ENCODE measurements around the gene TMPRSS5.

TMPRSS5 gene

GRCh38 chr11:113667801-113668200 is 38.3 kb downstream of the TMPRSS5 start:
- no peak for DNase-seq (ENCODE audit: low spot score)

- DNase-seq (ENCODE audit: low spot score), result no peak
These were observed 39.5 kb downstream of the TMPRSS5 start for GRCh38 chr11:113666584-113666983.

- DNase-seq (ENCODE audit: low spot score), result no peak
These were observed 41.0 kb downstream of the TMPRSS5 start for GRCh38 chr11:113664981-113665710.

DNA sequence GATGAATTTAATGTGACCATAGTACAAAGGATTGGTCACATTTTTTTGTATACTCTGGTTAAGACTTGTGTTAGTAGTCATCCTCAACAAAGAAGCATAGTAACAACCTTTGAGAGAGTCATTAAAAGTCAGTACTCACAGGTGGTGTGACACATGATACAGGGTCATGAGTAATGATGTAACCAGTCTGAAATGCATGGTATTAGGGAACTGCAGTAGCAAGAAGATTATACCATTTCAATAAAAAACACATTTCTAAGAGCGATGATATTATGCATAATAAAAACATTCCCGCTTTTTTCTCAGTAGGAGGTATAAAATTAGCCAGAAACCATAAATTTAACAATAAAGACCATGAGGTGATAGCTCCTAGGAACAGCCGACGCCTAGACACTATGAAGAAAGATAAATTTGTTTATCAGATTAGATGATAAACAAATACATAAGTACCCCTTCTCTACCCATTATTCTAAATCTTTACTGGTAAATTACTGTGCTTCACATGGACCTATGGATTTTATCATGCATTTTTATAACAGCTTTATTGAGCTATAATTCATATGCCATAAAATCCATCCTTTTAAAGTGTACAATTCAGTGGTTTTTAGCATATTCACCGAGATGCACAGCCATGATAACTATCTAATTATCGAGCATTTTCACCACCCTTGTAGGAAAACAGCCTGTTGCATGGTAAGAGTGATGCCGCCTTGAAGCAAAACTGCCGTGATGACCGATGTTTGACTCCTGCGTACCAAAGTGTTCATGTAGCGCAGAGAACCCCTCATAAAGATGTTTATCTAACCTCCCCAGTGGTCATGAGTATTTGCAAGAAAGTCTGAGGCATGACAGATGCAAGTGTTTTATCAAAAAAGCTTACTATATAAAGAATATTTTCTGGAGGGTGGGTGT is 41.8 kb downstream of the TMPRSS5 start:
- no peak for DNase-seq (ENCODE audit: low spot score)

- no peak for DNase-seq (ENCODE audit: low spot score)
These were observed 42.5 kb downstream of the TMPRSS5 start for GRCh38 chr11:113663567-113663966.

DNA sequence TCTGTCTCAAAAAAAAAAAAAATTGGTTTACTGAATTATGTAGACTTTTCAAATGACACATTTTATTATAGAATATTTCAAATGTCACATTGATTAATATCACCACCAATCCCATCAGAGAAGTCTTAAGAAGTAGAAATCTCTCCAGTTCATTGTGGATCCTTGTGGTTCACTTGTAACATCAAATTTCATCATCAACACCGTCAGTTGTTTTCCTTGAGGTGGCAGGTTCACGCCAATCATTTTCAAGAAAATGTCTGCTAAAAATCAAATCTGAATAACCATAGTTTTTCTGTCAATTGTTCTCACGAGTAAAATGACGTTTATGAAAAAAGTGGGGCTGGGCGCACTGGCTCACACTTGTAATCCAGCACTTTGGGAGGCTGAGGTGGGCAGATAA is 50.3 kb downstream of the TMPRSS5 start:
- DNase-seq (ENCODE audit: low spot score), result no peak

DNA sequence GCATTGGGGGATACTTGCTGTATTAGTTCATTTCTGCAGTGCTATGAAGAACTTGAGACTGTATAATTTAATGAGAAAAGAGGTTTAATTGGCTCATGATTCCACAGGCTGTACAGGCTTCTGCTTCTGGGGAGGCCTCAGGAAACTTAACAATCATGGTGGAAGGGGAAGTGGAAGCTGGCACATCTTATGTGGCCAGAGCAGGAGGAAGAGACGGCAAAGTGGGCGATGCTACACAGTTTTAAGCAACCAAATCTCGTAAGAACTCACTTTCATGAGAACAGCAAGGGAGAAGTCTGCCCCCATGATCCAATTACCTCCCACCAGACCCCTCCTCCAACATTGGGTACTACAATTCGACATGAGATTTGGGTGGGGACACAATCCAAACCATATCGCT is 55.1 kb downstream of the TMPRSS5 start:
- no peak for DNase-seq (ENCODE audit: low spot score)

DNA sequence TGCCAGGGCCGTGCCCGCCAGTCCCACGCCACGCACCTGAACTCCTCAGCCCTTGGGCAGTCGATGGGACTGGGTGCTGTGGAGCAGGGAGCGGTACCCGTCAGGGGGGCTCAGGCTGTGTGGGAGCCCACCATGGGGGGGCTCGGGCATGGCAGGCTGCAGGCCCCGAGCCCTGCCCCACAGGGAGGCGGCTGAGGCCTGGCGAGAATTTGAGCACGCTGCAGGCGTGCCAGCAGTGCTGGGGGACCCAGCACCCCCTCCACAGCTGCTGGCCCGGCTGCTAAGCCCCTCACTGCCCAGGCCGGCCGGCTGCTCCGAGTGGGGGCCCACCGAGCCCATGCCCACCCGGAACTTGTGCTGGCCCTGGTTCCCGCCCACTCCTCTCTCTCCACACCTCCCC is 56.8 kb downstream of the TMPRSS5 start:
- no peak for DNase-seq (ENCODE audit: low spot score)

DNA sequence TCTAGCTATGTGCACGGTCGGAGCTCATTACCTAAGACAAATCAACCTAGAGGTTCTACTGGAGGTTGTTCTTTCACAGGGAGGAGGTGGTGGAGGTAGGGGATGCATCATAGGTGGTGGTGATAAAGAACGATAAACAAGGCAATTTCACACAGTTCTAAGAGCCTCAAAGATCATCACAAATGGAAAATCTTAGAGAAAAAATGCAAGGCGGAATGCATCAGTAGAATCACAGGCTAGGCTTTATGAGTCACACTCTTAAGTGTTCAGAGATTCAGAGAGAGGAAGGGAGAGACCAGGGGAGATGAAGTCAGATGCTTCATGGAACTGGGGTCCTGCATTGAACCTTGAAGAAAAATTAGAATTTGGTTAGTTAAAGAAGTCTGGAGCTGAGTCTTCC is 58.3 kb downstream of the TMPRSS5 start:
- DNase-seq (ENCODE audit: low spot score), result no peak

GRCh38 chr11:113647108-113647507 is 59.0 kb downstream of the TMPRSS5 start:
- DNase-seq (ENCODE audit: low spot score), result no peak

DNA sequence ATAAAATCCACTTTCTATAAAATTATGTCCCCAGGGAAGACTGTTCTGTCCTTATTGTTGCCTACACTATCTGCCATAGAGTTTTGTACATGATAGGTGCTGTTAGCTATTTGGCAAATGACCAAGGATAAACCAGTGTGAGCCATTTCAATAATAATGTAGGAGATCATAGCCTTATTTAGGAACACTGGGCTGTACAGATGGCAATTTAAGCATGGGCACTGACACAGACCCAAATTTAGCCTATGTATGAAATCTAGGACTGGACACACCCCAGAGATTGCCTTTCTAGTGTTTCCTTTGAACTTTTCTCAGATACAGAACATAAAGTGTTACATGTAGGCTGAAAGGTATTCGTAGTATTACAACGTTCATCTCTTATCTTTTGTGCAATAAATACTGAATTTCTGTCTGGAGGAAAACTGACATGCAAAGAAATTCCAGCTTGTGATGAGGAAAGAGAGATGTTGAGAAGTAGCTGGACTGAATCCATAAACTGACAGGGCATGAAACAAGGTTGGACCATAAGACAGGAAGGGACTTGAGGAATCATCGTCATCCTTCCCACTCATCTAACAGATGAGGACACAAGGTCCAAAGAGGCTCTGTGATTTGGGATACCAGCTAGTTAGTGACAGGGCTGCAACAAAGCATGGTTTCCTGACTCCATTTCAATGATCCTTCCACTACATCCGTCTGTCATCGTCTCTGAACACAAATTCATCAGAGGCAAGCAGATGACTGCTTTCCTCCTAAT is 60.3 kb downstream of the TMPRSS5 start:
- no peak for DNase-seq (ENCODE audit: low spot score)

DNA sequence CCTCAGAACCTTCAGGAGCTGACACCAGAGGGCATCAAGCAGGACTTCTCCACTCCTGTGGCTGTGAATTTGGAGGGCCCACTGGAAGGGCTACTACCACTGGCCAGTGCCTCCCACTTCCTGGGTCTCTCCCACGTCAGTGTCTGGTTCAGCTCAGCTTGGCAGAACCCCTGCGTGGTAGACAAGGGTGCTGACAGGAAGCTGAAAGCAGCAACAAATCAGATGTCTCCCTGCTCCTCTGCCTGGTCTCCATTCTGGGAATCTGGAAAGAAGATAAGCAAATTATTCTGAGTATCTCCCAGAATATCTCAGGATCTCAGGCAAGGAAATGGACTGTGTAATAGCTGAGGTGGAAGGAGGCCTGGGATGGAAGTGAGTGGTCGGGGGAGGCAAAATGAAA is 61.5 kb downstream of the TMPRSS5 start:
- DNase-seq (ENCODE audit: low spot score), result no peak

GRCh38 chr11:113643701-113644100 is 62.4 kb downstream of the TMPRSS5 start:
- no peak for DNase-seq (ENCODE audit: low spot score)

GRCh38 chr11:113643006-113643585 is 63.0 kb downstream of the TMPRSS5 start:
- no peak for DNase-seq (ENCODE audit: low spot score)

DNA sequence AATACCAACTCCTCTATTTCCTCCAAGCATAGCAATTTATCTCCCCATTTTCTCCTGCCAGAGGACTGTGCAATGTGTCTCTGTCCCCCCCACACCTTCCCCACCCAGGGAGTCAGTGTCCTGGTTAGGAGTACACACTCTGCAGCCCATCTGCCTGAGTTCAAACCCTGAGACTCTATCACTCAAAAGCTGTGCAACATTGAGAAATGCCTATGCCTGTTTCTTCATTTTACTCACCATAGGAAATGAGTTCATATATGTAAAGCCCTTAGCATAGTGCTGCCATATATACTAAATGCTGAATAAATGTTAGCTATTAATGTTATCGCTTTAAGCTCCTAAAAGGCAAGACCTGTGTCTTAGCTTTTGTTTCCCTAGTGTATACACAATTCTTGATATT is 64.0 kb downstream of the TMPRSS5 start:
- no peak for DNase-seq (ENCODE audit: low spot score)

GRCh38 chr11:113638376-113638775 is 67.7 kb downstream of the TMPRSS5 start:
- no peak for DNase-seq (ENCODE audit: low spot score)

DNA sequence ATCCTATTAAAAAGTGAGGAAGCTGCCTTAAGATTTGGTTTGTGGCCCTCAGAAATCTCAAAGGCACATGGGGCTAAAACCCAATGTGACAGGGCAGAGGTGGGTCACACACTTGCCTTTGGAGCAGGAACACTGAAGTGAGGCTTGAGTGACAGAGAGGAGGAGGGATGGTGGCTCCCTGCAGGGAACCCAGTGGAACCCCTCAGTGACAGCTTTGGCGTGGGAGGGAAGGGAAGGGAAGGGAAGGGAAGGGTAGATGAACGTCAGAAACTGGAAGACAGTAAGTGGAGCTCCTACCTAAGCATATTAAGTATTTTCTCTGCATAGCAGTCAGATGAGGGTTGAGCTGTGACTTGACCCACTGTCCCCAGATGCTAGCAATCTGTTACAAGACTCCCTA is 68.5 kb downstream of the TMPRSS5 start:
- no peak for DNase-seq (ENCODE audit: low spot score)
